HG02973 (cell line): ENCODE data around the gene NELL1.

ENCODE experiments used
- ATAC-seq: cut with Tn5 transposase; IDR thresholded peaks from one replicate; pipeline ENCODE4 v1.9.1; 2021; ENCODE audit warnings: moderate library complexity; ENCODE audit not compliant: unreplicated experiment

The NELL1 gene

DNA sequence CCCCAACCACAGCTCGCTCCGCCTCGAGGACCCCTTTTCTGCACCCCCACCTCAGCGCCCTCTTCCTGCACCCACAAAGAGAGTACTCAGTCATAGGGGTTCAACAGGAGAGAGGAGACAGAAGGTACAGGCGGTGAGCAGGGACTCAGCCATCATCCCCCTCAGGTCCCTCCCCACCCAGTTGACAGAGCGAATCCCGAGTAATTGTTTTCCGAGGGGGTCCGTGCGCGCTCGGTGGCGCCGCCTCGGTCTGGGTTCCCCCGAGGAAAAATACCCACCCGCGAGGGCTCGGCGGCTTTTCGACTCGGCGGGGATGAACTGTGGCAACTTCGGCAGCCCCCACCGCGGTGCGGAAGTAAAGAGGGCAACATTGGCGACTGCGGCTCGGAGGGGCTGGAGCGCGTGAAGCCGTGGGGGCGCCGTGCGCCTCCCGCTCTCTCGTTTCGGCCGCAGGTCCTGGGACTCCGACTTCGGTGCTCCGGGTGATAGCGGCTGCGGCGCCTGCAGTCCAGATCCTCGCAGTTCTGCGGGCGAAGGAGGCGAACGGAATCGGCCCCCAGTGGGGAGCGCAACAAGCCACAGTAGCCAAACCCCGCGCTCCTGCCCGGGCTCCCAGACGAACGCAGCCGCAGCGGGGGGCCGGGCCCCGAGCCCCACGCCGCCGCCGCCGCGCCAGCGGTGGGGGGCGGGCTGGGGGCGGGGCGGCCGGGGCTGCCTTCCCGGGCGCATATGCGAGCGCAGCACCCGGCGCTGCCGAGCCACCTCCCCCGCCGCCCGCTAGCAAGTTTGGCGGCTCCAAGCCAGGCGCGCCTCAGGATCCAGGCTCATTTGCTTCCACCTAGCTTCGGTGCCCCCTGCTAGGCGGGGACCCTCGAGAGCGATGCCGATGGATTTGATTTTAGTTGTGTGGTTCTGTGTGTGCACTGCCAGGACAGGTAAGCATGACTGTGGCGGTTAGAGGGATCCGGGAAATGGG lies at the start of gene NELL1:
NELL1 (plus strand) TSS at position 743 of the 976 bp plus-strand sequence.
- ATAC-seq, result no peak

- ATAC-seq, result no peak
Measured at GRCh38 chr11:20620988-20621387, 48.4 kb upstream of the NELL1 start.

DNA sequence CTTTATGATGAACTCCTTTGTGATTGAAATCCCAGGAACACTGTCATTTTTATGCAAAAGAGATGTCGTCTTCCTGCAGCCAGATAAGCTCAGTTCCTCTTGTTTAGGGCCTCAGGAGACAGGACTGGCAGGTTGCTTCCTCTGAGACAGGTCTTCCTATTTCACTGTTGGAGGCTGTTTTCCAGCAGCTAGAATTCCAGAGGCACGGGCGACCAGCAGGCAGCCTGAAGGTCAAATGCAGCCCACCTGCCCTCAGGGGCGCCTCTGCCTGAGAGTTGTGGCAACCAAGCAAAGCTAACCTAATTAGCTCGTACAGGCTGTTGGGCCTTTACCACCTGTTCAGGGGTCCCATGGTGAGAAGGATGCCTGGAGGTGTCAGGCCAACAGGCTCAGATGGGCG lies 47.7 kb upstream of the NELL1 start:
- no peak for ATAC-seq

- no peak for ATAC-seq
Measured at GRCh38 chr11:20623252-20623651, 46.1 kb upstream of the NELL1 start.

GRCh38 chr11:20626279-20626678 lies 43.1 kb upstream of the NELL1 start:
- no peak for ATAC-seq

DNA sequence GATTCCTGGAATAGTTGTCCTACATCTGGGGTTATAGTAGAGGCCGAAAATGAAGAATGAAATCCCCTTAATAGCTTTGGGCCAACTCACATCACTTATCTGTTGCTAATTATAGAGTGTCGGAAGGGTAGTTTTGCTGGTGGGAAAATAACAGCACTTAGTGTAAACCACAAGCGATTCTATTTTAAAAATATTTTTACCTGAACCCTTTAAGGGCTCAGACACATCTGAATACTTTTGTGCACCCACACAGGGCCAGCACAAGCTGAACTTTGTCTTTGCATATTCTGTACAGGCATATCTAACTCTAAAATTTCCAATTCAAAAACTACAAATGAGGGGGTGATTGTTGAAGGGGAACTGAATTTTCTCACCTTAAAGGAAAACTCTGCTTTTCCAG lies 42.4 kb upstream of the NELL1 start:
- ATAC-seq, result no peak

DNA sequence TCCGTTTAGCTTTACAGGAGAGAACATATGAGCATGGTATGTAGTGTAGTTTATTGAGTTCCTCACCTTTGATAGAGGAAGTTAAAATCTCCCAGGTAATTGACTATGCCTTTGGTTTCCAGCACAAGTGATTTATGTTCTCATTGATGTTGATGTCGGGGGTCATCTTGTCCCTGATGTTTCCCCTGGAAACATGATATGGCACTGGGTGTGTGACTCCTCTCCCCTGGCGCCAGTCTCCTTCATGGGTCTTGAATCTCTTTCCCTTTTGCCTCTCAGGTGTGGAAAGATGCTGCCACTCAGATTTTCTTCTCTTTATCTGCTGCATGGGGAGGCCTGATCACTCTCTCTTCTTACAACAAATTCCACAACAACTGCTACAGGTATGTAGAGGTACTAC lies 41.7 kb upstream of the NELL1 start:
- ATAC-seq, result no peak

- ATAC-seq, result no peak
Measured at GRCh38 chr11:20631519-20632168, 37.7 kb upstream of the NELL1 start.

GRCh38 chr11:20632169-20632532 lies 37.2 kb upstream of the NELL1 start:
- ATAC-seq, result no peak

DNA sequence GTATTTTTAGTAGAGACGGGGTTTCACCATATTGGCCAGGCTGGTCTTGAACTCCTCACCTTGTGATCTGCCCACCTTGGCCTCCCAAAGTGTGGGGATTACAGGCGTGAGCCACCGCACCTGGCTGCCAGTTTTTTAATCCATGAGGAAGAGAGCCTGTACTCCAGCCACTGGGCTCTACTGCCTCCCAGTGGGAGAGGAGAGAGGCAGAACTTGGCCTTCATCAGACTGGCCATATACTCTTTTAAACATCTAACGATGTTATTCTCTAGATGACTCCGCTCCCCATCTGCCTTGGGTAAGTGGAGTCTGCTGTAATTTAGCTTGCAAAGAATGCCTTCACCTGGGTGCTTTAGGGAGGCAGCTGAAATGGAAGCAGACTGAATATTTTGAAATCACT lies 35.3 kb upstream of the NELL1 start:
- no peak for ATAC-seq

DNA sequence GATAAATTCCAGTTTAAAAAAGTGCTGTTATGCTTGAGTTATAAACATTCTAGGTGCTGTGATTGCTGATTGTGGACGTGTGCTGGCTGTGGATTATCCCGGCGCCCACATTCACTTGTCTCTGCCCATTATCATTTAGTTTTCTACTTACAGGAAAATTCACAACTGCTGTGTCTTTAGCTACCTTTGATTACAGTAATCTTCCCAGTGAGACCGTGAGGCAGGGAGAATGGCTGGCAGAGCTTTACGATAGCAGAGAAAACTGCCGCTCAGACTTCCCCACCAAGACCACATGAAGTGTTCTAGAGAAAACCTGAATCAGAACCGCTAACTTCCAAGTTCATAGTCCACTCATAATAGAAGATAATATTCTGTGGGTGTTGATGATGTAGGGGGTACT lies 34.6 kb upstream of the NELL1 start:
- no peak for ATAC-seq

- ATAC-seq, result no peak
Measured at GRCh38 chr11:20638074-20638473, 31.3 kb upstream of the NELL1 start.

GRCh38 chr11:20639688-20640087 lies 29.7 kb upstream of the NELL1 start:
- no peak for ATAC-seq

GRCh38 chr11:20640401-20640800 lies 29.0 kb upstream of the NELL1 start:
- ATAC-seq, result no peak

- ATAC-seq, result no peak
Measured at GRCh38 chr11:20644360-20644759, 25.0 kb upstream of the NELL1 start.

GRCh38 chr11:20647976-20648565 lies 21.3 kb upstream of the NELL1 start:
- peak; percentile 60 for ATAC-seq

DNA sequence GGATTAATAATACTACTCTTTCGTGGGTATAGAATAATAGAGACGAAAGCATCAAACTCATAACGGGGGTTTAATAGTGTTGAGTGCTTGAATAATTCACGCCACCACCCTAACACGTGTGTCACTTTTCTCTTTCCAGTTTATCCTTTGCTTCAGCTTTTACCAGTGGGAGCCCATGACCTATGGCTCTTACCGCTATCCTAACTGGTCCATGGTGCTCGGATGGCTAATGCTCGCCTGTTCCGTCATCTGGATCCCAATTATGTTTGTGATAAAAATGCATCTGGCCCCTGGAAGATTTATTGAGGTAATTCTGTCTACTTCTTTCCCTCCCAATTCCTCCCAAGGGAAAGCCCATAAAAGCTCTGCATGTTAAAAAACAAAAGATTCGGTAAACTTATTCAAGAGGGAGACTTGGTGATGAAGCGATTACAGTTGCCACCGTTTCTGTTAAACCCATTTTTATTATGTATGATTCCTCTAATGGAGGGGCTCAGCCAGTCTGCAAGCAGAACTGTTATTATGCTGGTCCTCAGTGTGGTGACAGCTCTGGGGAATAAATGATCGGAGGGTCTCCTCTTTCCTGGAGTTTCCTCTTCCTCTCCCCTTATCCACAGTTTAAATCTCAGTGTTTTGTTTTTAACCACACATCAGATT lies 17.1 kb upstream of the NELL1 start:
- no peak for ATAC-seq

DNA sequence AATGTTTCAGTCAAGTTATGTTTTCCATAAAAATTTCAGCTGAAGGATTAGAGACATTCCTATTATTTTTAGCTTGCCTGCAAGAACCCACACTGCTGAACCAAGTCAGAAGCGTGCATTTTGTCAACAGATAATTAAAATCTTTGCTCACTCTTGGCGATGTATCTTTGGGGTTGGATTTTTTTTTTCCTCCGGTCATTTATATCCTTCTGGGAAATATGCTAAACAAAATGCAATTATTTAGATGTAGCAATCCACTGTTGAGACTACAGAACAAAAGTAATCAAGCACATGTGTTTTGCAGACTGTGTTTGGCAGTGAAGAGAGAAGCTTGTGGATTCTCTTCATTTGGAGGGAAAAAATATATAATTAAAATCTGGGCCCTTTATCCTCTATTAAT lies 15.3 kb upstream of the NELL1 start:
- ATAC-seq, result no peak

- no peak for ATAC-seq
Measured at GRCh38 chr11:20656901-20657300, 12.5 kb upstream of the NELL1 start.

DNA sequence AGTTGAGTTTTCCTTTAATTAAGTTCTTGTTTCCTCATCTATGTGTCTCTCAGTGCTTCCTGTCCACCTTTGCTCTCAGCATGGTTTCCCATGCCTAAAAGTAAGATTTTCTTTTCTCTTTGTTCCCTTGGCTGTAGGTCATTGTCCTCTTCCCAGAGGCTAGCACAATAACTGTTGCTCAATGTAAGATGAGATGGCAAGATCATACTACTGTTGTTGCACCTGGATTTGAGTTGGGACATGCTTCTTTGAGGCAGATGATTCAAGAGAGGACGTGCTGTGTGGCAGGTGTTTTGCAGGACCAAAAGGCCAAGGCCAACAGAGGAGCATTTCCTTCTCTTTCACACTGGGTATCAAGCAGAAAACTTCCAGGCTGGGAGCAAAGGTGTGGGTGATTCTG lies 11.3 kb upstream of the NELL1 start:
- ATAC-seq, result no peak

DNA sequence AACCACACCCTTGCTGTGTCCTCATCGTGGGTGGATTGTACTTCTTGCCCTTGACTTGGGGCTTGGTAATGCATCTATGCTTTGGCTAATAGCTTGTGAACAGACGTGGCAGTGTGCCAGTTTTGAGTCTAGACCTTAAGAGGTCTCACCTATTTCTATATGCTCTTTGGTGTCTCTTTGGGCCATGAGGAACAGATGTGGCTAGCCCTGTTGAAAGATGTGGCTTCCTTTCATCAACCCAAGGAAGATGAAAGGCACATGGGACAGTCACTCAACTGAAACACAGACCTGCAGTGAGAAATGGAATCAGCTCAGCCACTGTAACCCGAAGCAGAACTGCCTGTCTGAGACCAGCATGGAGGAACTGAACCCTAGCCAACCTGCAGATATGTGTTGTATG lies 7.9 kb upstream of the NELL1 start:
- ATAC-seq, result no peak
